MM.1S (cell line): ENCODE measurements around the gene ARMC10.

Source experiments
- DNase-seq: peaks from one replicate; pipeline ENCODE4 v3.0.0-alpha.2; 2015
- H2AFZ ChIP-seq: fragments of 300-600 bp; sonication (generic); 2 replicates; pipeline ENCODE4 v1.6.0; 2016; ENCODE audit warnings: antibody characterized with exemption, low read length
- H3F3A ChIP-seq: fragments of 300-600 bp; sonication (generic); 2 replicates; pipeline ENCODE4 v1.6.1; 2016; ENCODE audit warnings: mild to moderate bottlenecking, antibody characterized with exemption, low read length, moderate library complexity, mixed read lengths; ENCODE audit not compliant: insufficient read depth
- H3K27ac ChIP-seq: fragments of 300-600 bp; sonication (generic); 2 replicates; pipeline ENCODE4 v1.5.1; 2016; ENCODE audit warnings: mild to moderate bottlenecking, low read length
- H3K27me3 ChIP-seq: fragments of 300-600 bp; sonication (generic); replicated peaks from 2 replicates; pipeline ENCODE4 v1.6.0; 2016; ENCODE audit warnings: low read length; ENCODE audit not compliant: insufficient read depth
- H3K36me3 ChIP-seq: fragments of 300-600 bp; sonication (generic); replicated peaks from 2 replicates; pipeline ENCODE4 v1.6.1; 2016; ENCODE audit warnings: mild to moderate bottlenecking, low read length, mixed read lengths; ENCODE audit not compliant: insufficient read depth
- H3K4me1 ChIP-seq: fragments of 300-600 bp; sonication (generic); 2 replicates; pipeline ENCODE4 v1.6.1; 2016; ENCODE audit warnings: low read length, mixed read lengths
- H3K4me2 ChIP-seq: fragments of 300-600 bp; sonication (generic); 2 replicates; pipeline ENCODE4 v1.6.0; 2016; ENCODE audit warnings: low read depth, low read length
- H3K4me3 ChIP-seq: fragments of 300-600 bp; sonication (generic); 2 replicates; pipeline ENCODE4 v1.5.1; 2016; ENCODE audit warnings: low read length, mixed read lengths
- H3K79me2 ChIP-seq: fragments of 300-600 bp; sonication (generic); 2 replicates; pipeline ENCODE4 v1.6.1; 2016; ENCODE audit warnings: mixed run types, low read length, mixed read lengths
- H3K9ac ChIP-seq: fragments of 300-600 bp; sonication (generic); 2 replicates; pipeline ENCODE4 v1.6.1; 2016; ENCODE audit warnings: low read length, mixed read lengths
- H3K9me2 ChIP-seq: fragments of 300-600 bp; sonication (generic); replicated peaks from 2 replicates; pipeline ENCODE4 v1.6.1; 2016; ENCODE audit warnings: mild to moderate bottlenecking, low read length, mixed read lengths; ENCODE audit not compliant: insufficient read depth
- H3K9me3 ChIP-seq: fragments of 300-600 bp; sonication (generic); replicated peaks from 2 replicates; pipeline ENCODE4 v1.6.1; 2016; ENCODE audit warnings: mild to moderate bottlenecking, low read length, mixed read lengths; ENCODE audit not compliant: insufficient read depth
- H4K20me1 ChIP-seq: fragments of 300-600 bp; sonication (generic); 2 replicates; pipeline ENCODE4 v1.6.1; 2016; ENCODE audit warnings: mild to moderate bottlenecking, low read length, moderate library complexity, mixed read lengths; ENCODE audit not compliant: insufficient read depth
- CTCF ChIP-seq: fragments of 300-600 bp; sonication (generic); IDR thresholded peaks from 2 replicates; pipeline ENCODE4 v1.5.1; 2016; ENCODE audit warnings: antibody characterized with exemption, low read length, mixed read lengths
- EZH2 ChIP-seq: fragments of 300-600 bp; sonication (generic); optimal IDR thresholded peaks from 2 replicates; pipeline ENCODE3; 2017; ENCODE audit warnings: low read depth, mild to moderate bottlenecking, antibody characterized with exemption, low read length, mixed read lengths
- EZH2phosphoT487 ChIP-seq: fragments of 300-600 bp; sonication (generic); IDR thresholded peaks from 2 replicates; pipeline ENCODE4 v1.6.1; 2018; ENCODE audit warnings: antibody characterized with exemption, low read length

ARMC10 gene

GRCh38 chr7:103140061-103140460, 65.1 kb downstream of the ARMC10 start:
- no peak overlapping the region for H3K9ac ChIP-seq
- no peaks in the 10 kb centered on the region; the same call in 1 of the 2 replicates for H3K9me3 ChIP-seq
- H3K4me2 ChIP-seq: no peak overlapping the region
- H3K27me3 ChIP-seq: no peaks in the 10 kb centered on the region
- no peak for DNase-seq
- no peaks in the 10 kb centered on the region for H3K9me2 ChIP-seq
- H3K4me1 ChIP-seq: no peaks in the 10 kb centered on the region
- H3K79me2 ChIP-seq: no peaks in the 10 kb centered on the region
- TF ChIP-seq CTCF (no peak), EZH2 (no peak), EZH2phosphoT487 (no peak)
- H3K36me3 ChIP-seq: no peaks in the 10 kb centered on the region
- H3F3A ChIP-seq: no peaks in the 10 kb centered on the region
- no peaks in the 10 kb centered on the region for H4K20me1 ChIP-seq
- no peak overlapping the region for H2AFZ ChIP-seq
- H3K4me3 ChIP-seq: no peak overlapping the region
- no peak overlapping the region for H3K27ac ChIP-seq

GRCh38 chr7:103140685-103141084, 65.7 kb downstream of the ARMC10 start:
- H4K20me1 ChIP-seq: no peaks in the 10 kb centered on the region
- no peak overlapping the region for H3K27ac ChIP-seq
- H3K79me2 ChIP-seq: no peaks in the 10 kb centered on the region
- no peak overlapping the region for H2AFZ ChIP-seq
- H3F3A ChIP-seq: no peaks in the 10 kb centered on the region
- H3K4me1 ChIP-seq: no peaks in the 10 kb centered on the region
- no peak for TF ChIP-seq CTCF
- no peak for TF ChIP-seq EZH2
- TF ChIP-seq EZH2phosphoT487: no peak
- H3K27me3 ChIP-seq: no peaks in the 10 kb centered on the region
- no peaks in the 10 kb centered on the region; the same call in 1 of the 2 replicates for H3K9me3 ChIP-seq
- no peak for DNase-seq
- H3K4me3 ChIP-seq: no peak overlapping the region
- H3K36me3 ChIP-seq: no peaks in the 10 kb centered on the region
- no peak overlapping the region for H3K4me2 ChIP-seq
- H3K9me2 ChIP-seq: no peaks in the 10 kb centered on the region
- no peak overlapping the region for H3K9ac ChIP-seq

GRCh38 chr7:103141753-103142404, 66.9 kb downstream of the ARMC10 start:
- H3K27me3 ChIP-seq: no peaks in the 10 kb centered on the region
- H3K79me2 ChIP-seq: no peaks in the 10 kb centered on the region
- no peaks in the 10 kb centered on the region for H3F3A ChIP-seq
- H3K9ac ChIP-seq: no peak overlapping the region
- H4K20me1 ChIP-seq: no peaks in the 10 kb centered on the region
- TF ChIP-seq CTCF: no peak
- no peak for TF ChIP-seq EZH2phosphoT487
- TF ChIP-seq EZH2: no peak
- H3K27ac ChIP-seq: no peak overlapping the region
- no peaks in the 10 kb centered on the region for H3K9me2 ChIP-seq
- H3K36me3 ChIP-seq: no peaks in the 10 kb centered on the region
- no peak overlapping the region for H3K4me3 ChIP-seq
- no peaks in the 10 kb centered on the region; the same call in 1 of the 2 replicates for H3K9me3 ChIP-seq
- no peak for DNase-seq
- H3K4me2 ChIP-seq: no peak overlapping the region
- H2AFZ ChIP-seq: no peak overlapping the region
- no peaks in the 10 kb centered on the region for H3K4me1 ChIP-seq
